ENCODE measurements around the gene KIF15. TPM values are rescaled to one million over a fixed set of nuclear protein-coding genes. Genes with fewer than 3 reads are reported as not detected.

KIF15 gene, protein sequence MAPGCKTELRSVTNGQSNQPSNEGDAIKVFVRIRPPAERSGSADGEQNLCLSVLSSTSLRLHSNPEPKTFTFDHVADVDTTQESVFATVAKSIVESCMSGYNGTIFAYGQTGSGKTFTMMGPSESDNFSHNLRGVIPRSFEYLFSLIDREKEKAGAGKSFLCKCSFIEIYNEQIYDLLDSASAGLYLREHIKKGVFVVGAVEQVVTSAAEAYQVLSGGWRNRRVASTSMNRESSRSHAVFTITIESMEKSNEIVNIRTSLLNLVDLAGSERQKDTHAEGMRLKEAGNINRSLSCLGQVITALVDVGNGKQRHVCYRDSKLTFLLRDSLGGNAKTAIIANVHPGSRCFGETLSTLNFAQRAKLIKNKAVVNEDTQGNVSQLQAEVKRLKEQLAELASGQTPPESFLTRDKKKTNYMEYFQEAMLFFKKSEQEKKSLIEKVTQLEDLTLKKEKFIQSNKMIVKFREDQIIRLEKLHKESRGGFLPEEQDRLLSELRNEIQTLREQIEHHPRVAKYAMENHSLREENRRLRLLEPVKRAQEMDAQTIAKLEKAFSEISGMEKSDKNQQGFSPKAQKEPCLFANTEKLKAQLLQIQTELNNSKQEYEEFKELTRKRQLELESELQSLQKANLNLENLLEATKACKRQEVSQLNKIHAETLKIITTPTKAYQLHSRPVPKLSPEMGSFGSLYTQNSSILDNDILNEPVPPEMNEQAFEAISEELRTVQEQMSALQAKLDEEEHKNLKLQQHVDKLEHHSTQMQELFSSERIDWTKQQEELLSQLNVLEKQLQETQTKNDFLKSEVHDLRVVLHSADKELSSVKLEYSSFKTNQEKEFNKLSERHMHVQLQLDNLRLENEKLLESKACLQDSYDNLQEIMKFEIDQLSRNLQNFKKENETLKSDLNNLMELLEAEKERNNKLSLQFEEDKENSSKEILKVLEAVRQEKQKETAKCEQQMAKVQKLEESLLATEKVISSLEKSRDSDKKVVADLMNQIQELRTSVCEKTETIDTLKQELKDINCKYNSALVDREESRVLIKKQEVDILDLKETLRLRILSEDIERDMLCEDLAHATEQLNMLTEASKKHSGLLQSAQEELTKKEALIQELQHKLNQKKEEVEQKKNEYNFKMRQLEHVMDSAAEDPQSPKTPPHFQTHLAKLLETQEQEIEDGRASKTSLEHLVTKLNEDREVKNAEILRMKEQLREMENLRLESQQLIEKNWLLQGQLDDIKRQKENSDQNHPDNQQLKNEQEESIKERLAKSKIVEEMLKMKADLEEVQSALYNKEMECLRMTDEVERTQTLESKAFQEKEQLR (N-terminal part only)
- 16.6 TPM for polyA plus RNA-seq (2012; ENCODE audit: missing spikeins)

DNA sequence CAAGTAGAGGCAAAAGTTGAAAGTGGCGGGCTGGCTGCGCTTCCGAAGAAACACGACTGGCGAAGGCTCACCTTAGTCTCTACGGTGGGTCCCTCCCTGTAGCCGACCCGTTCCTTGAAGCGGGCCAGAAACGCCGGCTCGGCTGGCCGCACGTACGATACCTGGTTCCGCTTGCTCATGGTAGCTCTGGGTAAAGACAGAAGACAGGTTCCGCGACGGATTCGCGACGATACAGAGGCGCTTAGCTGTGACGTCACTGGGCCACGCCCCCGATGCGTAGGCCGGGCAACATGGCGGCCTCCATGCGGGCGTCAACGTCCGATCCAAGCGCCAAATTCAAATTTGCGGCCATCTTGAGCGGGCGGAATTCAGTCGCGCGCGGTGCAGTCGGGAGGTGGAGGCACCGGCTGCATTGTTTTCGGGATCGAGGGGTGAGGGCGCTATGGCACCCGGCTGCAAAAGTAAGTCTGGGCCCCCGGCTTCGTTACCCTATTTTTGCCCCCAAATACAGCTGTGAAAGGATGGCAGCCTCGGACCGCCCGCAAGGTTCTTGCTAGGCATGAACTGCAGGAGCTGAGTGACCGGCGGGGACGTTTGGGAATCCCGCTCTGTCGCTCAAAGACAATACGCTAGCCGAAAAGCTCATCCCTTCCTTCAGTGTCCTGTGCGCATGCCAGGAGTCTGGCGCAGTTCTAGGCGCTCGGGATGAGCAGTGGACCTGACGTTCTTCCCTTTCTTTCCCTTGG is at the start of gene KIF15, which contains the start of gene KIAA1143:
KIF15 (plus strand) TSS at position 371 of the 746 bp plus-strand sequence; CDS start at position 443, 72 bp downstream.
KIAA1143 (minus strand) TSS at position 196 of the 746 bp plus-strand sequence; CDS start at position 179, 17 bp downstream.
- FAIRE-seq, result peak; percentile 91
- TF ChIP-seq POLR2AphosphoS5 (IDR thresholded peaks at IDR 0.05; ENCODE audit: low read depth, low read length), result peak; percentile 87
- peak; percentile 40 for TF ChIP-seq TAF1 (IDR thresholded peaks at IDR 0.05; ENCODE audit: borderline replicate concordance, low read depth, low read length)
- TF ChIP-seq POLR2A (IDR thresholded peaks at IDR 0.05; ENCODE audit: low read depth, low read length), result peak; percentile 80; the same call in 1 of the 2 replicates
- peak; percentile 67 for DNase-seq (ENCODE audit: insufficient read length)

DNA sequence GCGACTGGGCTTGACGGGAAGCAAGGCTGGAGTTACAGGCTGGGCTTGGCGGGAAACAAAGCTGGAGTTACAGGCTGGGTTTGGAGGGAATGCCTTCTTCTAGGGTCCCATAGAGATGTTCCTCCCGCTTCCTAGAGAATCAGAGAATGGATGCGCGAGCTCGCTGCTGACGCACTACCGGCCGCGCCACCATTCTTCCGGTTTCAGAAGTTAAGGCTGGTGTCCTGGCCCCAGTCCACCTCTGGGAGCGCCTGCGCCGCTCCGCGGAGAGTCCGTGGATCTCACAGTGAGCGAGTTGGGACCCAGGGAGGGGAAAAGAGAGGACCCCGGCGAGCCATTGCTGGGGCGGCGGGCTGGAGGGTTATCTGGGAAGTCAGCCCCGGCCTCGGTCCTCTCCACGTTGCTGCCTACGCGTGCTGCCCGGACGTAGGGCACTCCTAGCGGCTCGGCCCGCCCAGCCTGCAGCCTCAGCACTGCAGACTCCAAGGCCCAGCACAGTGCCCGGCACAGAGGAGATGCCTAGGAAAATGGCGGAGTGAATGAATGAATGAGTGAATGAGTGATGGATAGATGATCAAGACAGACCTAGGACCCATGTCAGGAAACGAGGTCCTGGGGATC is 49.0 kb upstream of the KIF15 start, which contains the start of gene ZNF502:
ZNF502 (plus strand) TSS at position 206 of the 621 bp plus-strand sequence. CDS start 7,602 bp downstream, outside the sequence.
- no peak; the same call in 1 of the 2 replicates for TF ChIP-seq POLR2A (IDR thresholded peaks at IDR 0.05; ENCODE audit: low read depth, low read length)
- no peak for TF ChIP-seq TAF1 (IDR thresholded peaks at IDR 0.05; ENCODE audit: borderline replicate concordance, low read depth, low read length)
- no peak for TF ChIP-seq POLR2AphosphoS5 (IDR thresholded peaks at IDR 0.05; ENCODE audit: low read depth, low read length)
- no peak for FAIRE-seq
- DNase-seq (ENCODE audit: insufficient read length), result peak; percentile 9

DNA sequence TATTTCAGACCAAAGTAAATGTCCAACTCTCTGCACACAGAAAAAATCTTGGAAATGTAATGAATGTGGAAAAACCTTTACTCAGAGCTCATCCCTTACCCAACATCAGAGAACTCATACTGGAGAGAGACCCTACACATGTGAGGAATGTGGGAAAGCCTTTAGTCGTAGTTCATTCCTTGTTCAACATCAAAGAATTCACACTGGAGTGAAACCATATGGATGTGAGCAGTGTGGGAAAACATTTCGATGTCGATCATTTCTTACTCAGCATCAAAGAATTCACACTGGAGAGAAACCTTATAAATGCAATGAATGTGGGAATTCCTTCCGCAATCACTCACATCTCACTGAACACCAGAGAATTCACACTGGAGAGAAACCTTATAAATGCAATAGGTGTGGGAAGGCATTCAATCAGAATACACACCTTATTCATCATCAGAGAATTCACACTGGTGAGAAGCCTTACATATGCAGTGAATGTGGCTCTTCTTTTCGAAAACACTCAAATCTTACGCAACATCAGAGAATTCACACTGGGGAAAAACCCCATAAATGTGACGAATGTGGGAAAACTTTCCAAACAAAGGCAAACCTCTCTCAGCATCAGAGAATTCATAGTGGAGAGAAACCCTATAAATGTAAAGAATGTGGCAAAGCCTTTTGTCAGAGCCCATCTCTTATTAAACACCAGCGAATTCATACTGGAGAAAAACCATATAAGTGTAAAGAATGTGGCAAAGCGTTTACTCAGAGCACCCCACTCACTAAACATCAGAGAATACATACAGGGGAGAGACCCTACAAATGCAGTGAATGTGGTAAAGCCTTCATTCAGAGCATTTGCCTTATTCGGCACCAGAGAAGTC is 40.1 kb upstream of the KIF15 start:
- FAIRE-seq (no peak), DNase-seq (ENCODE audit: insufficient read length) (no peak)
- TF ChIP-seq POLR2AphosphoS5 (IDR thresholded peaks at IDR 0.05; ENCODE audit: low read depth, low read length), result no peak
- no peak for TF ChIP-seq TAF1 (IDR thresholded peaks at IDR 0.05; ENCODE audit: borderline replicate concordance, low read depth, low read length)
- TF ChIP-seq POLR2A (IDR thresholded peaks at IDR 0.05; ENCODE audit: low read depth, low read length), result no peak

DNA sequence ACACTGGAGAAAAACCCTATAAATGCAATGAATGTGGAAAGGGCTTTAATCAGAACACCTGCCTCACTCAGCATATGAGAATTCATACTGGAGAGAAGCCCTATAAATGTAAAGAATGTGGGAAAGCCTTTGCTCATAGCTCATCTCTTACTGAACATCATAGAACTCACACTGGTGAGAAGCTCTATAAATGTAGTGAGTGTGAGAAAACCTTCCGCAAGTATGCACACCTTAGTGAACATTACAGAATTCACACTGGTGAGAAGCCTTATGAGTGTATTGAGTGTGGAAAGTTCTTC is 39.5 kb upstream of the KIF15 start:
- no peak for FAIRE-seq
- no peak for DNase-seq (ENCODE audit: insufficient read length)
- TF ChIP-seq TAF1 (IDR thresholded peaks at IDR 0.05; ENCODE audit: borderline replicate concordance, low read depth, low read length) (no peak), POLR2A (IDR thresholded peaks at IDR 0.05; ENCODE audit: low read depth, low read length) (no peak), POLR2AphosphoS5 (IDR thresholded peaks at IDR 0.05; ENCODE audit: low read depth, low read length) (no peak)

DNA sequence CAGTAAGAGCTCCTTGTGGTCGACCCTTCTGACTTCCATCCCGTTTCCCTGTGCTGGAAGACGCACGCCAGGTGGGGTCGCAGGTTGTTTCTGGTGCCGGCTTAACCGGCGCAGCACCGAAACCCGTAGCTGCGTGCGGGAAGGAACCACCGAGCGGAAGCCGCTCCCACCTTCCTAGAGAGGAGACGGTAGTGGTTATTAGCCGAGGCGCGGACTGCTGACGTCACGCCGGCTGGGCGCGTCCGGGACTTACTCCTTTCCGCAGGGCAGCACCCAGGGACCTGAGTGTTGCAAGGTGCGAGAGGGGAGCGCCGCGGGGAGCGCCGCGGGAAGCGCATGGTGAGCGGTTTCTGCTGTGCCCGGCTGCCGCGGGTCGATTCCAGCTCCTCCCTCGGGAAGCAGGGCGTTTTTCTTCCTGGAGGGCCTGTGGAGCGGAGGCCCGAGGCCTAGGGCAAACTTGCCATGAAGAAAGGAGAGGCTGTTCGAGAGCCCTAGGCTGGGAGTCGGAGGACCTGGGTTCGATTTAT is 32.1 kb upstream of the KIF15 start, which contains the start of gene ZNF501:
ZNF501 (plus strand) TSS at position 252 of the 527 bp plus-strand sequence. CDS start 4,787 bp downstream, outside the sequence.
- FAIRE-seq (peak; percentile 81), DNase-seq (ENCODE audit: insufficient read length) (peak; percentile 49)
- TF ChIP-seq TAF1 (IDR thresholded peaks at IDR 0.05; ENCODE audit: borderline replicate concordance, low read depth, low read length), result no peak
- TF ChIP-seq POLR2A (IDR thresholded peaks at IDR 0.05; ENCODE audit: low read depth, low read length), result peak; percentile 44; the same call in 1 of the 2 replicates
- TF ChIP-seq POLR2AphosphoS5 (IDR thresholded peaks at IDR 0.05; ENCODE audit: low read depth, low read length), result no peak; the same call in 1 of the 2 replicates

DNA sequence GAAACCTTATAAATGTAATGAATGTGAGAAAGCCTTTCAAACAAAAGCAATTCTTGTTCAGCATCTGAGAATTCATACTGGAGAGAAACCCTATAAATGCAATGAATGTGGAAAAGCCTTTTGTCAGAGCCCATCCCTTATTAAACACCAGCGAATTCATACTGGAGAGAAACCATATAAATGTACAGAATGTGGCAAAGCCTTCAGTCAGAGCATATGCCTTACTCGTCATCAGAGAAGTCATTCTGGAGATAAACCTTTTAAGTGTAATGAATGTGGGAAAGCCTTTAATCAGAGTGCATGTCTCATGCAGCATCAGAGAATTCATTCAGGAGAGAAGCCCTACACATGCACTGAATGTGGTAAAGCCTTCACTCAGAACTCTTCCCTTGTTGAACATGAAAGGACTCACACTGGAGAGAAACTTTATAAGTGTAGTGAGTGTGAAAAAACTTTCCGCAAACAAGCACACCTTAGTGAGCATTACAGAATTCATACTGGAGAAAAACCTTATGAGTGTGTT is 26.9 kb upstream of the KIF15 start:
- no peak for TF ChIP-seq POLR2A (IDR thresholded peaks at IDR 0.05; ENCODE audit: low read depth, low read length)
- no peak for FAIRE-seq

DNA sequence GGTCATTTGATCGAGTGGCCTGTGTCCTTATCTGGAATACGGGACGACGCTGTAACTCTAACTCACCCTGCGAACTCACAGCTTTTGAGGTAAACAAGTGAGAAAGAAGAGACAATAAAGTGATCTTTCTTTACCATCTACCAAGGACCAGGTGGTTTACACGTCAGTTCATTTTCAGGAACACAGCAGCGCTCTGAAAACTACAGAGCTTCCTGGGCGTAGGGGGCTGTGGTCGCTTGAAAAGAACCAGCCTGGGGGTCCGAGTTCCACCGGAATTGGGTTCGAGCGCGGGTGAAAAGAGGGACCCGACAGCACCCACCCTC is 532 bp upstream of the KIF15 start:
- no peak for TF ChIP-seq TAF1 (IDR thresholded peaks at IDR 0.05; ENCODE audit: borderline replicate concordance, low read depth, low read length)
- no peak for TF ChIP-seq POLR2A (IDR thresholded peaks at IDR 0.05; ENCODE audit: low read depth, low read length)
- no peak for TF ChIP-seq POLR2AphosphoS5 (IDR thresholded peaks at IDR 0.05; ENCODE audit: low read depth, low read length)
- FAIRE-seq, result no peak
- DNase-seq (ENCODE audit: insufficient read length), result peak; percentile 13

More for the DNA sequence above, 26.9 kb upstream of the KIF15 start:
- DNase-seq (ENCODE audit: insufficient read length), result no peak

DNA sequence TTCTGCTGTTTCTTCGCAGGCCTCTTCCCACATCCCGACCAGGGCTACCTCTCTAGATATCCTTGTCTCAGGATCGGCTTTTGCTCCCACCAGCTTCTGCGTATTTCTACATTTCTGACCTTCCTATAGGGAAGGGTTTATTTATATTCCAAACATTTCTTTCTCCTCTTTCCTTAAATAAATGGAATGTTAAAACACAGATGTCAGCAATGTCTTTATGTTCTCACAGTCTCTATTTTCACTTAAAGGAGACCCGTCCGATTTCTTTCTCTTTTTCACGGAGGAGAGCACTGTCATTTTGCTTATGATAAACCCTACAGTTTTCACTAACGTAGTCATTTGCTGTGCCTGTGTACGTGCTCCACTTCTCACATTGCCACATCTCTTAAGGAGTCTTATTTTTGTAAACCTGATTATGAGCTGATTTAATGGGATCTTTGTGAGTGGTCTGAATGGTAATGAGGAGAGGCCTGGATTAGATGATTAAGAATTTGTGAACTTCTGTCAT is 630 bp downstream of the KIF15 start:
- FAIRE-seq, result no peak
- no peak for TF ChIP-seq POLR2A (IDR thresholded peaks at IDR 0.05; ENCODE audit: low read depth, low read length)
- no peak for DNase-seq (ENCODE audit: insufficient read length)

DNA sequence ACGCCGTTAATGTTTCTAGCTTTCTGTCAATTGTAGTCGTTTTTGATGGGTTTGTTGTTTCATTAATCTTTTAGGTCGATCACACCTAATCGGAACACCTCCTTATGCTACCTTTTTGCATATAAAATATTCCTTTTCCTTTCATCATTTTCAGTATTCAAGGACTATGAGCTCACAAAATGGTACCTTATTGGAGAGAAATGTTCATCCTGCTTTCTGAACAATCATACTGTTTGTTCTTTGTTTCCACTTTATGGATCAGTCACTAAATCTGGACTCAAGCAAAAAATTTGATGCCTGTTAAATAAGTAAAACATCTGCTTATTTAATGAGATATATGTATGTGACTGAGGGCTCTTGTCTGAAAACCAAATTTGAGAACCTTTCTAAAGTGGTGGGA is 1.1 kb downstream of the KIF15 start:
- TF ChIP-seq POLR2AphosphoS5 (IDR thresholded peaks at IDR 0.05; ENCODE audit: low read depth, low read length), result no peak
- no peak for TF ChIP-seq POLR2A (IDR thresholded peaks at IDR 0.05; ENCODE audit: low read depth, low read length)
- TF ChIP-seq TAF1 (IDR thresholded peaks at IDR 0.05; ENCODE audit: borderline replicate concordance, low read depth, low read length), result no peak
- no peak for DNase-seq (ENCODE audit: insufficient read length)
- FAIRE-seq, result no peak

Measured in GM12892 (cell line).